HepG2 (cell line): ENCODE measurements around the gene ATRNL1.

Experiments used
- EP300 ChIP-seq, 3 experiments: sonication (generic) in 1 of 3; formaldehyde crosslinking in 1 of 3; IDR thresholded peaks; 2 replicates each; pipeline versions ENCODE4 v1.5.1 to v1.6.1; 2011 to 2020; ENCODE audit warnings: low read depth in 2 of 3, low read length in 2 of 3, borderline replicate concordance in 1 of 3, improper control_type of control experiment in 1 of 3, mild to moderate bottlenecking in 1 of 3, missing genetic modification reagents in 1 of 3, moderate library complexity in 1 of 3
- MEIS1 ChIP-seq: sonication (generic); formaldehyde crosslinking; IDR thresholded peaks from 2 replicates; pipeline ENCODE4 v1.9.0; 2021; ENCODE audit warnings: mild to moderate bottlenecking, missing genetic modification reagents, moderate library complexity, borderline replicate concordance
- ZNF724P ChIP-seq: sonication (generic); formaldehyde crosslinking; IDR thresholded peaks from 2 replicates; pipeline ENCODE4 v1.8.0; 2022; ENCODE audit warnings: missing genetic modification reagents, borderline replicate concordance
- TF ChIP-seq, protein P1 (sequence below): sonication (generic); formaldehyde crosslinking; IDR thresholded peaks from 2 replicates; pipeline ENCODE4 v1.4.0; 2020; ENCODE audit warnings: low read depth, mild to moderate bottlenecking, missing genetic modification reagents

DNA sequence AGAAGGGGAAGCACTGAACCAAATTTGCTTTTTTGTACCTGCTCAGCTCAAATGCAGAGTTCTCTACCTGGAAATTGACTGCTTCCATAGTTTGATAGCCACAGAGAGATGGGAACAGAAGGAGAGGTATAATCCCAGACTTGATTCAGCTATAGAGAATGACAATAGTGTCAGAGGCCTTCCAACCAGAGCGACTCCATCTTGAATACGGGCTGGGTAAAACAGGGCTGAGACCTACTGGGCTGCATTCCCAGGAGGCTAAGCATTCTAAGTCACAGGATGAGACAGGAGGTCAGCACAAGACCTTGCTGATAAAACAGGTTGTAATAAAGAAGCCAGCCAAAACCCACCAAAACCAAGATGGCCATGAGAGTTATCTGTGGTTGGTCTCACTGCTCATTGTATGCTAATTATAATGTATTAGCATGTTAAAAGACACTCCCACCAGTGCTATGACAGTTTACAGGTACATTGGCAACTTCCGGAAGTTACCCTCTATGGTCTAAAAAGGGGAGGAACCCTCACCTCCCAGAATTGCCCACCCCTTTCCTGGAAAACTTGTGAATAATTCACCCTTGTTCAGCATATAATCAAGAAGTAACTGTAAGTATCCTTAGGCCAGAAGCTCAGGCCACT, 42.7 kb upstream of the ATRNL1 start:
- TF ChIP-seq, protein P1, sequence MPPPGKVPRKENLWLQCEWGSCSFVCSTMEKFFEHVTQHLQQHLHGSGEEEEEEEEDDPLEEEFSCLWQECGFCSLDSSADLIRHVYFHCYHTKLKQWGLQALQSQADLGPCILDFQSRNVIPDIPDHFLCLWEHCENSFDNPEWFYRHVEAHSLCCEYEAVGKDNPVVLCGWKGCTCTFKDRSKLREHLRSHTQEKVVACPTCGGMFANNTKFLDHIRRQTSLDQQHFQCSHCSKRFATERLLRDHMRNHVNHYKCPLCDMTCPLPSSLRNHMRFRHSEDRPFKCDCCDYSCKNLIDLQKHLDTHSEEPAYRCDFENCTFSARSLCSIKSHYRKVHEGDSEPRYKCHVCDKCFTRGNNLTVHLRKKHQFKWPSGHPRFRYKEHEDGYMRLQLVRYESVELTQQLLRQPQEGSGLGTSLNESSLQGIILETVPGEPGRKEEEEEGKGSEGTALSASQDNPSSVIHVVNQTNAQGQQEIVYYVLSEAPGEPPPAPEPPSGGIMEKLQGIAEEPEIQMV (CRISPR knock-in tag), result no peak
- no peak for TF ChIP-seq MEIS1 (CRISPR knock-in tag)
- no peak for TF ChIP-seq EP300 (IDR thresholded peaks at IDR 0.05; ENCODE audit: low read depth in 2 of 2, low read length in 2 of 2)
- no peak for TF ChIP-seq EP300 (CRISPR knock-in tag; IDR thresholded peaks at IDR 0.05; ENCODE audit: borderline replicate concordance)
- no peak for TF ChIP-seq ZNF724P
